ENCODE results near the gene TFF3.

- TF ChIP-seq CTCF (IDR thresholded peaks at IDR 0.05) (no peak), POLR2A (IDR thresholded peaks at IDR 0.05) (peak; percentile 27 to 75)
Measured at GRCh38 chr21:42313501-42313969, 1.7 kb downstream of the TFF3 start.

Measured in Peyer's patch (tissue), 4 donors.